GM12878 (cell line): ENCODE results near the gene ZNF202. TPM values are rescaled to one million over a fixed set of nuclear protein-coding genes. Genes with fewer than 3 reads are reported as not detected.

ENCODE experiments used
- ATAC-seq: fragments of 200-7000 bp; cut with Tn5 transposase; 3 replicates; pipeline ENCODE4 v1.9.1; 2020; ENCODE audit warnings: mild to moderate bottlenecking, moderate library complexity
- BruUV-seq: library from RNA; stranded (reverse); fragments of 400-500 nt; replicated peaks from 2 replicates; lab custom pipeline; 2021; lab: Mats Ljungman, UMichigan
- CTCF ChIA-PET: fragments of 300-600 bp; sonication (Branson Sonifier 250); formaldehyde crosslinking; extraction: SDS; loops from one replicate; lab custom pipeline; 2021; ENCODE audit warnings: inconsistent platforms; lab: Yijun Ruan, JAX
- POLR2A ChIA-PET: fragments of 350-600 bp; formaldehyde crosslinking; extraction: SDS; loops from one replicate; lab custom pipeline; 2021; ENCODE audit warnings: inconsistent platforms; lab: Charles Lee
- RAD21 ChIA-PET: fragments of 300-600 bp; sonication (Branson Sonifier 250); formaldehyde crosslinking; loops from one replicate; lab custom pipeline; 2023; ENCODE audit warnings: antibody characterized with exemption; ENCODE audit not compliant: unreplicated experiment; lab: Charles Lee
- SMC1A ChIA-PET: fragments of 300-600 bp; sonication (Branson Sonifier 250); formaldehyde crosslinking; loops from one replicate; lab custom pipeline; 2023; ENCODE audit not compliant: unreplicated experiment, uncharacterized antibody; lab: Charles Lee
- DNase-seq: peaks from one replicate; pipeline ENCODE4 v3.0.0-alpha.2; 2011; ENCODE audit warnings: low read depth, low spot score
- FAIRE-seq: peaks from 3 replicates; lab custom pipeline; 2011; peaks lifted over from hg19 to GRCh38; lab: Jason Lieb, UNC
- H2AFZ ChIP-seq: 2 replicates; pipeline ENCODE4 v1.6.0; 2011; ENCODE audit warnings: low read depth, low read length, control low read depth; ENCODE audit not compliant: control insufficient read depth
- H3K27ac ChIP-seq: 2 replicates; pipeline ENCODE4 v1.5.1; 2011; ENCODE audit warnings: control low read depth; ENCODE audit not compliant: control insufficient read depth, insufficient read depth
- H3K27me3 ChIP-seq, 2 experiments: replicated peaks in 1 of 2; 2 replicates each; pipeline versions ENCODE4 v1.6.0 to v1.6.1; 2011; ENCODE audit warnings: low read length in 1 of 2; ENCODE audit not compliant: control insufficient read depth in 2 of 2, insufficient read depth in 2 of 2
- H3K36me3 ChIP-seq, 2 experiments: 2 replicates each; pipeline ENCODE4 v1.5.1; 2011; ENCODE audit warnings: low read length in 1 of 2; ENCODE audit not compliant: control insufficient read depth in 2 of 2, insufficient read depth in 2 of 2
- H3K4me1 ChIP-seq: 2 replicates; pipeline ENCODE4 v1.6.1; 2011; ENCODE audit warnings: mild to moderate bottlenecking, low read length, moderate library complexity, mixed read lengths; ENCODE audit not compliant: control insufficient read depth, insufficient read depth
- H3K4me2 ChIP-seq: 2 replicates; pipeline ENCODE4 v1.6.0; 2011; ENCODE audit warnings: control low read depth; ENCODE audit not compliant: control insufficient read depth, insufficient read depth
- H3K4me3 ChIP-seq: fragments of 200-600 bp; sonication (generic); 2 replicates; pipeline ENCODE4 v1.5.1; 2016
- H3K79me2 ChIP-seq: 2 replicates; pipeline ENCODE4 v1.6.0; 2011; ENCODE audit warnings: low read length; ENCODE audit not compliant: control insufficient read depth, insufficient read depth
- H3K9ac ChIP-seq: 2 replicates; pipeline ENCODE4 v1.8.0; 2011; ENCODE audit warnings: low read length, control low read depth, mixed read lengths; ENCODE audit not compliant: control insufficient read depth, insufficient read depth
- H3K9me3 ChIP-seq: replicated peaks from 3 replicates; pipeline ENCODE4 v1.5.1; 2011; ENCODE audit warnings: mild to moderate bottlenecking, low read length; ENCODE audit not compliant: control insufficient read depth, insufficient read depth
- H4K20me1 ChIP-seq: 2 replicates; pipeline ENCODE4 v1.6.0; 2011; ENCODE audit not compliant: control insufficient read depth, insufficient read depth
- IKZF1 ChIP-seq: fragments of 450-650 bp; conservative IDR thresholded peaks from 2 replicates; pipeline ENCODE4 v1.6.1; 2017; ENCODE audit warnings: antibody characterized with exemption, mild to moderate bottlenecking
- NFYB ChIP-seq: IDR thresholded peaks from 2 replicates; pipeline ENCODE4 v1.6.1; 2011; ENCODE audit warnings: low read depth, mild to moderate bottlenecking, low read length, improper control_type of control experiment, moderate library complexity; ENCODE audit not compliant: insufficient read depth
- WGBS: methylation state at CpG from one replicate; pipeline ENCODE4 v1.1.6; 2016; ENCODE audit warnings: low lambda C conversion rate; ENCODE audit not compliant: insufficient replicate concordance, insufficient coverage; ENCODE audit errors: missing lambda C conversion rate; 5-methylcytosine and 5-hydroxymethylcytosine counted together
- in situ Hi-C: fragments of 300-500 bp; cut with MboI; formaldehyde crosslinking; loops from 9 replicates; pipeline ENCODE4 v1.14.3; 2018; ENCODE audit warnings: mixed read lengths
- intact Hi-C: fragments of 100-400 bp; cut with micrococcal nuclease; formaldehyde crosslinking; loops from one replicate; pipeline ENCODE4 v1.14.2; 2022; ENCODE audit not compliant: unreplicated experiment
- polyA plus RNA-seq, 11 experiments: library from polyadenylated mRNA; depleted of rRNA in 4 of 11; unstranded in 6 of 11; stranded (reverse) in 5 of 11; fragments of >200 nt; fragmentation: Nextera tagmentation in 4 of 11; fragmentation: Illumina TruSeq in 1 of 11; extraction: Ambion mirVana in 4 of 11; extraction: Trizol in 1 of 11; gene quantifications; 1 replicate in 1 of 11; 2 replicates in 10 of 11; pipeline versions ENCODE4 v1.2.1 to v1.2.3, GENCODE V29; 2011 to 2016; ENCODE audit warnings: inconsistent platforms in 2 of 11, missing spikeins in 2 of 11, low read depth in 1 of 11
- total RNA-seq, 4 experiments: library from RNA; depleted of rRNA in 3 of 4; stranded (reverse); fragments of >200 nt in 3 of 4; fragmentation: Illumina TruSeq in 1 of 4; extraction: Trizol in 1 of 4; gene quantifications; 2 replicates each; pipeline versions ENCODE4 v1.2.1 to v1.2.3, GENCODE V29; 2013 to 2021
- TF ChIP-seq, protein P1 (sequence below): fragments of 450-650 bp; IDR thresholded peaks from 2 replicates; pipeline ENCODE4 v1.6.1; 2018; ENCODE audit warnings: borderline replicate concordance, mild to moderate bottlenecking; ENCODE audit not compliant: partially characterized antibody

Gene ZNF202
- total and polyA plus RNA-seq, 10 of the 15 experiments (the other 5 are each of a cell fraction or from before 2014, with no cell fraction given) = 2.6 to 13.6 (median 12.2) TPM

DNA sequence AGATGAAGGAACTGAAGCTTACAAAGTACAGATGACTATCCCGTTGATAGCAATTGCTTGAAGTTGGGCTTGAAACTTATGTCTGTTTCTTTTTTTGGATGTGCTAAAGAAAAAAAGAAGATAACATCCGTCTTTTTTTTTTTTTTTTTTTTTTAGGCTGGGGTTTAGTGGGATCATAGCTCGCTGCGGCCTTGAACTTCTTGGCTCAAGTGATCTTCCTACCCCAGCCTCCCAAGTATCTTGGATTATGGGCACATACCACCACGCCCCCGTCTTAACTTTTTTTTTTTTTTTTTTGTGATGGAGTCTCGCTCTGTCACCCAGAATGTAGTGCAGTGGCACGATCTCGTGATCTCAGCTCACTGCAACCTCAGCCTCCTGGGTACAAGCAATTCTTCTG lies 46.2 kb downstream of the ZNF202 start:
- intact Hi-C loops (no loop called here), in situ Hi-C loops (no loop called here)
- no peak for DNase-seq
- H4K20me1 ChIP-seq = no peaks in the 10 kb centered on the region
- no peak for ATAC-seq
- H3K27ac ChIP-seq = no peak overlapping the region
- no peak overlapping the region for H3K9ac ChIP-seq
- H2AFZ ChIP-seq = no peak overlapping the region
- no peaks in the 10 kb centered on the region for H3K27me3 ChIP-seq
- ChIA-PET CTCF (interaction anchor here (0.9 to 1.1 kb wide), 2 partner anchors 12 to 15 kb away, joined by 3 to 4 read pairs; no protein-coding TSS in a partner anchor), RAD21 (interaction anchor here (0.7 kb wide), 2 partner anchors 18 to 479 kb away, joined by 3 to 4 read pairs; no protein-coding TSS in a partner anchor), POLR2A (no interaction called here), SMC1A (no interaction called here)
- TF ChIP-seq, protein P1, sequence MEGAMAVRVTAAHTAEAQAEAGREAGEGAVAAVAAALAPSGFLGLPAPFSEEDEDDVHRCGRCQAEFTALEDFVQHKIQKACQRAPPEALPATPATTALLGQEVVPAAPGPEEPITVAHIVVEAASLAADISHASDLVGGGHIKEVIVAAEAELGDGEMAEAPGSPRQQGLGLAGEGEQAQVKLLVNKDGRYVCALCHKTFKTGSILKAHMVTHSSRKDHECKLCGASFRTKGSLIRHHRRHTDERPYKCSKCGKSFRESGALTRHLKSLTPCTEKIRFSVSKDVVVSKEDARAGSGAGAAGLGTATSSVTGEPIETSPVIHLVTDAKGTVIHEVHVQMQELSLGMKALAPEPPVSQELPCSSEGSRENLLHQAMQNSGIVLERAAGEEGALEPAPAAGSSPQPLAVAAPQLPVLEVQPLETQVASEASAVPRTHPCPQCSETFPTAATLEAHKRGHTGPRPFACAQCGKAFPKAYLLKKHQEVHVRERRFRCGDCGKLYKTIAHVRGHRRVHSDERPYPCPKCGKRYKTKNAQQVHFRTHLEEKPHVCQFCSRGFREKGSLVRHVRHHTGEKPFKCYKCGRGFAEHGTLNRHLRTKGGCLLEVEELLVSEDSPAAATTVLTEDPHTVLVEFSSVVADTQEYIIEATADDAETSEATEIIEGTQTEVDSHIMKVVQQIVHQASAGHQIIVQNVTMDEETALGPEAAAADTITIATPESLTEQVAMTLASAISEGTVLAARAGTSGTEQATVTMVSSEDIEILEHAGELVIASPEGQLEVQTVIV = no peak
- BruUV-seq = no TSS peak
- no peak overlapping the region for H3K4me3 ChIP-seq
- H3K9me3 ChIP-seq = no peaks in the 10 kb centered on the region
- no peak overlapping the region for H3K4me2 ChIP-seq
- no peaks in the 10 kb centered on the region for H3K79me2 ChIP-seq
- FAIRE-seq = no peak
- WGBS = 55% methylated on average over 5 of the region's 9 CpGs
- H3K4me1 ChIP-seq = no peaks in the 10 kb centered on the region
- no peaks in the 10 kb centered on the region for H3K36me3 ChIP-seq

DNA sequence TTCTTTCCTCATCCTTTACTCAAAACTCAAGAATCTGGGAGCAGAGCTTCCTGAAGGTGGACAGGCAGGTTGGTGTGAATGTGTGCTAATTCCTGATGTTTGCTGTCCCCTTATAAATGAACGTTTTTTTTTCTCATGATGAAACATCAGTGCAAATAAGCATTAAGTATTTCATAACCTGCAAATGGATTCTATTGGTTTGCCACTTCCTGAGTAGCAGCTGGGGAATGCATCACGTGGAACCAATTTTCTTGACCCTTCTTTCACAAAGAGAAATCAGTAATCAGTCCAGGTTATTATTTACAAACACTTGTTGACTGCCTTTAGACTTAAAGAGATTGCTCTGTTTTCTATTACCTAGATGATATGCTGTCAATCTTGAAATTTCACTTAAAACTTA lies 46.9 kb downstream of the ZNF202 start:
- no peaks in the 10 kb centered on the region for H3K4me1 ChIP-seq
- TF ChIP-seq IKZF1 = no peak
- TF ChIP-seq NFYB = peak; percentile 61; the same call in 1 of the 2 replicates
- H3K36me3 ChIP-seq = no peaks in the 10 kb centered on the region
- H3K79me2 ChIP-seq = no peaks in the 10 kb centered on the region
- no peak overlapping the region for H2AFZ ChIP-seq
- no peak overlapping the region for H3K27ac ChIP-seq
- ChIA-PET POLR2A (no interaction called here), RAD21 (interaction anchor here (0.7 kb wide), 1 partner anchor 480 kb away, joined by 4 read pairs; no protein-coding TSS in a partner anchor), CTCF (interaction anchor here (0.6 to 1.1 kb wide), 4 partner anchors 12 to 112 kb away, joined by 3 to 4 read pairs (median 3); no protein-coding TSS in a partner anchor), SMC1A (no interaction called here)
- FAIRE-seq = no peak
- H4K20me1 ChIP-seq = no peaks in the 10 kb centered on the region
- in situ Hi-C loops (no loop called here), intact Hi-C loops (no loop called here)
- no peak overlapping the region for H3K4me3 ChIP-seq
- no peak overlapping the region for H3K4me2 ChIP-seq
- no peaks in the 10 kb centered on the region for H3K9me3 ChIP-seq
- no peaks in the 10 kb centered on the region for H3K27me3 ChIP-seq
- BruUV-seq = no TSS peak
- no peak overlapping the region for H3K9ac ChIP-seq
- WGBS = 10% methylated on average over 2 of the region's 2 CpGs
- no peak for DNase-seq
- no peak for ATAC-seq
